H1 (cell line): ENCODE data around the gene TAF11L14. TPM values are rescaled to one million over a fixed set of nuclear protein-coding genes. Genes with fewer than 3 reads are reported as not detected.
"Not testable (repeated sequence)": the region's sequence is repeated elsewhere in the genome, so short reads cannot be mapped to it uniquely, and the experiment has no call there.

Experiments
- CTCF ChIA-PET: fragments of 300-600 bp; sonication (Branson Sonifier 250); formaldehyde crosslinking; loops from one replicate; lab custom pipeline; 2021; ENCODE audit not compliant: partially characterized antibody; lab: Charles Lee
- POLR2A ChIA-PET: fragments of 300-600 bp; sonication (Branson Sonifier 250); formaldehyde crosslinking; loops from one replicate; lab custom pipeline; 2021; ENCODE audit warnings: inconsistent platforms; ENCODE audit not compliant: partially characterized antibody; lab: Charles Lee
- DNase-seq, 2 experiments: peaks; one replicate each; pipeline versions ENCODE4 v3.0.0 to v3.0.0-alpha.2; 2010 to 2022; ENCODE audit warnings: low spot score in 2 of 2, low read depth in 1 of 2, mixed read lengths in 1 of 2
- FAIRE-seq: peaks from 2 replicates; lab custom pipeline; 2011; peaks lifted over from hg19 to GRCh38; lab: Jason Lieb, UNC
- H2AFZ ChIP-seq: 2 replicates; pipeline ENCODE4 v1.8.1; 2012; ENCODE audit warnings: low read length, inconsistent platforms
- H2AK5ac ChIP-seq: 2 replicates; pipeline ENCODE4 v1.6.1; 2013; ENCODE audit warnings: low read depth, low read length
- H2BK120ac ChIP-seq: replicated peaks from 2 replicates; pipeline ENCODE3; 2013; ENCODE audit warnings: low read depth, low read length, inconsistent platforms
- H2BK12ac ChIP-seq: 2 replicates; pipeline ENCODE4 v1.6.1; 2013; ENCODE audit warnings: low read depth, low read length
- H2BK15ac ChIP-seq: 2 replicates; pipeline ENCODE4 v1.6.1; 2013; ENCODE audit warnings: low read length
- H2BK20ac ChIP-seq: 2 replicates; pipeline ENCODE4 v1.6.1; 2013; ENCODE audit warnings: low read length
- H2BK5ac ChIP-seq: 2 replicates; pipeline ENCODE4 v1.6.1; 2013; ENCODE audit warnings: low read depth, low read length
- H3K14ac ChIP-seq: 2 replicates; pipeline ENCODE4 v1.6.1; 2013; ENCODE audit warnings: inconsistent platforms; ENCODE audit not compliant: insufficient read length
- H3K18ac ChIP-seq: 2 replicates; pipeline ENCODE4 v1.6.1; 2013; ENCODE audit warnings: low read length; ENCODE audit errors: extremely low read depth
- H3K23ac ChIP-seq: 2 replicates; pipeline ENCODE4 v1.6.1; 2013; ENCODE audit warnings: inconsistent platforms; ENCODE audit not compliant: insufficient read length
- H3K23me2 ChIP-seq: 2 replicates; pipeline ENCODE4 v1.6.1; 2013; ENCODE audit warnings: low read depth, low read length
- H3K27ac ChIP-seq: 2 replicates; pipeline ENCODE4 v1.6.1; 2011; ENCODE audit warnings: low read depth, low read length, inconsistent platforms
- H3K27me3 ChIP-seq, 4 experiments: replicated peaks in 1 of 4; 1 replicate in 1 of 4; 2 replicates in 3 of 4; pipeline versions ENCODE4 v1.6.1 to v1.8.1; 2011 to 2013; ENCODE audit warnings: low read length in 3 of 4, mild to moderate bottlenecking in 3 of 4, inconsistent platforms in 2 of 4, mixed read lengths in 2 of 4, moderate library complexity in 1 of 4; ENCODE audit not compliant: control insufficient read depth in 3 of 4, insufficient read depth in 3 of 4; ENCODE audit errors: extremely low read depth in 1 of 4
- H3K36me3 ChIP-seq, 4 experiments: 2 replicates each; pipeline versions ENCODE4 v1.6.1 to v1.8.1; 2011 to 2013; ENCODE audit warnings: mild to moderate bottlenecking in 4 of 4, low read length in 3 of 4, moderate library complexity in 2 of 4, control low read depth in 1 of 4, inconsistent platforms in 1 of 4; ENCODE audit not compliant: insufficient read depth in 4 of 4, control insufficient read depth in 2 of 4
- H3K4ac ChIP-seq: replicated peaks from 2 replicates; pipeline ENCODE3; 2013; ENCODE audit warnings: low read length, low read depth, mixed read lengths, inconsistent platforms; ENCODE audit not compliant: insufficient read length
- H3K4me1 ChIP-seq, 4 experiments: replicated peaks in 1 of 4; 1 replicate in 1 of 4; 2 replicates in 3 of 4; pipeline versions ENCODE4 v1.6.1 to v1.8.1; 2011 to 2013; ENCODE audit warnings: low read length in 3 of 4, inconsistent platforms in 2 of 4, mixed read lengths in 1 of 4; ENCODE audit not compliant: insufficient read depth in 4 of 4, control insufficient read depth in 3 of 4
- H3K4me2 ChIP-seq, 2 experiments: 2 replicates each; pipeline versions ENCODE4 v1.6.1 to v1.8.1; 2011 to 2013; ENCODE audit warnings: low read depth in 2 of 2, low read length in 2 of 2, control low read depth in 1 of 2, inconsistent platforms in 1 of 2, mild to moderate bottlenecking in 1 of 2; ENCODE audit not compliant: insufficient read depth in 1 of 2
- H3K4me3 ChIP-seq, 4 experiments: fragments of 200-600, 300-600 bp in 1 of 4; sonication (generic), shearing (Covaris generic), sonication (Bioruptor Twin) in 1 of 4; 2 replicates each; pipeline versions ENCODE4 v1.5.1 to v1.8.1; 2011 to 2016; ENCODE audit warnings: low read length in 4 of 4, low read depth in 3 of 4, control low read depth in 2 of 4, inconsistent platforms in 2 of 4, mild to moderate bottlenecking in 2 of 4, mixed read lengths in 1 of 4, moderate library complexity in 1 of 4; ENCODE audit not compliant: insufficient read depth in 2 of 4; ENCODE audit errors: extremely low read depth in 1 of 4
- H3K56ac ChIP-seq: replicated peaks from 2 replicates; pipeline ENCODE3; 2013; ENCODE audit warnings: low read depth, mild to moderate bottlenecking, mixed read lengths, low read length, inconsistent platforms; ENCODE audit not compliant: insufficient read length
- H3K79me1 ChIP-seq: 2 replicates; pipeline ENCODE4 v1.6.1; 2013; ENCODE audit warnings: low read depth, low read length, control low read depth
- H3K79me2 ChIP-seq, 2 experiments: 2 replicates each; pipeline versions ENCODE4 v1.6.1 to v1.8.1; 2012 to 2013; ENCODE audit warnings: low read length in 2 of 2, mild to moderate bottlenecking in 2 of 2, inconsistent platforms in 1 of 2; ENCODE audit not compliant: insufficient read depth in 2 of 2, control insufficient read depth in 1 of 2
- H3K9ac ChIP-seq, 4 experiments: replicated peaks in 1 of 4; 1 replicate in 1 of 4; 2 replicates in 3 of 4; pipeline versions ENCODE4 v1.6.1 to v1.8.1; 2011 to 2013; ENCODE audit warnings: low read depth in 3 of 4, low read length in 3 of 4, control low read depth in 2 of 4, mild to moderate bottlenecking in 2 of 4, moderate library complexity in 2 of 4, inconsistent platforms in 1 of 4; ENCODE audit errors: extremely low read depth in 1 of 4
- H3K9me3 ChIP-seq, 2 experiments: 2 replicates each; pipeline versions ENCODE4 v1.6.1 to v1.8.1; 2012 to 2013; ENCODE audit warnings: mild to moderate bottlenecking in 2 of 2, moderate library complexity in 2 of 2, control low read depth in 1 of 2, inconsistent platforms in 1 of 2, low read depth in 1 of 2, low read length in 1 of 2, mixed read lengths in 1 of 2; ENCODE audit not compliant: insufficient read depth in 2 of 2
- H4K20me1 ChIP-seq, 2 experiments: replicated peaks in 1 of 2; 2 replicates each; pipeline versions ENCODE3 to v1.8.1; 2011 to 2013; ENCODE audit warnings: inconsistent platforms in 2 of 2, low read length in 2 of 2, mild to moderate bottlenecking in 1 of 2; ENCODE audit not compliant: insufficient read depth in 2 of 2, control insufficient read depth in 1 of 2
- H4K5ac ChIP-seq: 2 replicates; pipeline ENCODE4 v1.6.1; 2013; ENCODE audit warnings: low read length, low read depth, mixed read lengths, inconsistent platforms; ENCODE audit not compliant: insufficient read length
- H4K8ac ChIP-seq: 2 replicates; pipeline ENCODE4 v1.8.0; 2013; ENCODE audit warnings: mild to moderate bottlenecking, moderate library complexity, low read length, inconsistent platforms; ENCODE audit not compliant: insufficient read depth; ENCODE audit errors: extremely low read depth
- H4K91ac ChIP-seq: replicated peaks from 2 replicates; pipeline ENCODE3; 2013; ENCODE audit warnings: low read length, mixed read lengths, inconsistent platforms; ENCODE audit not compliant: insufficient read length
- HDAC2 ChIP-seq, 2 experiments: fragments of 300-600 bp in 1 of 2; sonication (generic) in 1 of 2; IDR thresholded peaks; 2 replicates each; pipeline ENCODE4 v1.6.1; 2011 to 2012; ENCODE audit warnings: low read depth in 2 of 2, low read length in 2 of 2, mild to moderate bottlenecking in 2 of 2, moderate library complexity in 2 of 2, borderline replicate concordance in 1 of 2, inconsistent platforms in 1 of 2
- SP2 ChIP-seq: IDR thresholded peaks from 2 replicates; pipeline ENCODE4 v1.6.1; 2012; ENCODE audit warnings: mild to moderate bottlenecking, low read length, inconsistent platforms
- TAF1 ChIP-seq: IDR thresholded peaks from 2 replicates; pipeline ENCODE4 v1.6.1; 2011; ENCODE audit warnings: mild to moderate bottlenecking, low read depth, low read length
- WGBS, 2 experiments: shearing (Covaris generic) in 1 of 2; methylation state at CpG; one replicate each; pipeline versions ENCODE4 v1.1.6 to v1.1.7; 2013 to 2015; ENCODE audit warnings: low lambda C conversion rate in 2 of 2, mixed read lengths in 2 of 2, inconsistent platforms in 1 of 2, low coverage in 1 of 2, missing lambda C conversion rate in 1 of 2; ENCODE audit not compliant: insufficient replicate concordance in 2 of 2, insufficient coverage in 1 of 2, insufficient read length in 1 of 2; ENCODE audit errors: extremely low coverage in 1 of 2, missing lambda C conversion rate in 1 of 2; 5-methylcytosine and 5-hydroxymethylcytosine counted together
- polyA plus RNA-seq, 7 experiments: library from polyadenylated mRNA; depleted of rRNA in 3 of 7; stranded (reverse) in 5 of 7; unstranded in 2 of 7; fragments of >200 nt in 5 of 7; fragments of 200-250 nt in 2 of 7; gene quantifications; 1 replicate in 5 of 7; 2 replicates in 1 of 7; 4 replicates in 1 of 7; pipeline versions ENCODE4 v1.2.1 to v1.2.3, GENCODE V29; 2011 to 2013; ENCODE audit warnings: missing spikeins in 2 of 7, mixed read lengths in 2 of 7
- total RNA-seq: library from RNA; stranded (reverse); fragmentation: NEBNext Ultra II Directional; extraction: Animal tissue kit (Norgen Biotek cat#: 25700); gene quantifications from 2 replicates; pipeline ENCODE4 v1.2.1, GENCODE V29; 2021
- TF ChIP-seq, protein P1 (sequence below), 3 experiments: IDR thresholded peaks; 1 replicate in 2 of 3; 2 replicates in 1 of 3; pipeline versions ENCODE4 v1.5.1 to v1.6.1; 2011; ENCODE audit warnings: low read length in 3 of 3, mild to moderate bottlenecking in 3 of 3, inconsistent platforms in 2 of 3, low read depth in 1 of 3, moderate library complexity in 1 of 3; ENCODE audit not compliant: insufficient read depth in 1 of 3; ENCODE audit errors: control extremely low read depth in 1 of 3

TAF11L14 gene
- total and polyA plus RNA-seq, 2 of the 8 experiments (the other 6 are each of a cell fraction or from before 2014, with no cell fraction given): not detected

DNA sequence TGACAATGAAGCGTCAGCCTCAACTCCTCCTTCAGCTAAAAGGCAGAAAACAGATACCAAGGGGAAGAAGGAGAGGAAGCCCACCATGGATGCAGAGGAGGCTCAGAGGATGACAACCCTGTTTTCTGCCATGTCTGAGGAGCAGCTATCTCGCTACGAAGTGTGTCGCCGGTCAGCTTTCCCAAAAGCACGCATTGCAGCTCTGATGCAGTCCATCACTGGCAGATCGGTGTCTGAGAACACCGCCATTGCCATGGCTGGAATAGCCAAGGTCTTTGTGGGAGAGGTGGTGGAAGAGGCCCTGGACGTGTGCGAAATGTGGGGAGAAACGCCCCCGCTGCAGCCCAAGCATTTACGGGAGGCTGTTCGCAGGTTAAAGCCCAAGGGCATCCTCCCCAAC lies 29.3 kb upstream of the TAF11L14 start (continued):
- TF ChIP-seq HDAC2 (IDR thresholded peaks at IDR 0.05; ENCODE audit: borderline replicate concordance in 1 of 2, low read depth in 2 of 2, low read length in 2 of 2): no peak
- no peak for TF ChIP-seq TAF1
- TF ChIP-seq, protein P1, sequence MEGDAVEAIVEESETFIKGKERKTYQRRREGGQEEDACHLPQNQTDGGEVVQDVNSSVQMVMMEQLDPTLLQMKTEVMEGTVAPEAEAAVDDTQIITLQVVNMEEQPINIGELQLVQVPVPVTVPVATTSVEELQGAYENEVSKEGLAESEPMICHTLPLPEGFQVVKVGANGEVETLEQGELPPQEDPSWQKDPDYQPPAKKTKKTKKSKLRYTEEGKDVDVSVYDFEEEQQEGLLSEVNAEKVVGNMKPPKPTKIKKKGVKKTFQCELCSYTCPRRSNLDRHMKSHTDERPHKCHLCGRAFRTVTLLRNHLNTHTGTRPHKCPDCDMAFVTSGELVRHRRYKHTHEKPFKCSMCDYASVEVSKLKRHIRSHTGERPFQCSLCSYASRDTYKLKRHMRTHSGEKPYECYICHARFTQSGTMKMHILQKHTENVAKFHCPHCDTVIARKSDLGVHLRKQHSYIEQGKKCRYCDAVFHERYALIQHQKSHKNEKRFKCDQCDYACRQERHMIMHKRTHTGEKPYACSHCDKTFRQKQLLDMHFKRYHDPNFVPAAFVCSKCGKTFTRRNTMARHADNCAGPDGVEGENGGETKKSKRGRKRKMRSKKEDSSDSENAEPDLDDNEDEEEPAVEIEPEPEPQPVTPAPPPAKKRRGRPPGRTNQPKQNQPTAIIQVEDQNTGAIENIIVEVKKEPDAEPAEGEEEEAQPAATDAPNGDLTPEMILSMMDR (IDR thresholded peaks at IDR 0.05; ENCODE audit: control extremely low read depth in 1 of 3, insufficient read depth in 1 of 3, low read depth in 1 of 3, low read length in 3 of 3): no peak
- no peak for TF ChIP-seq SP2

DNA sequence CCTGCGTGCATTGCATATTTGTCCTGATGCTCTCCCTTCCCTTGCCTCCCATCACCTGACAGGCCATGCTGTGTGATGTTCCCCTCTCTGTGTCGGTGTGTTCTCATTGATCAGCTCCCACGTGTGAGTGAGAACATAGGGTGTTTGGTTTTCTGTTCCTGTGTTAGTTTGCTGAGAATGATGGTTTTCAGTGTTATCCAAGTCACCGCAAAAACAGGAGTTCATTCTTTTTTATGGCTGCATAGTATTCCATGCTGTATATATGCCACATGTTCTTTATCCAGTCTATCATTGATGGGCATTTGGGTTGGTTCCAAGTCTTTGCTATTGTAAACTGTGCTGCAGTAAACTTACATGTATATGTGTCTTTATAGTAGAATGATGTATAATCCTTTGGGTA lies 26.8 kb upstream of the TAF11L14 start:
- H3K18ac ChIP-seq, H4K91ac ChIP-seq, H3K23me2 ChIP-seq, H4K20me1 ChIP-seq, H2AFZ ChIP-seq, H3K14ac ChIP-seq, FAIRE-seq, H4K5ac ChIP-seq, H3K36me3 ChIP-seq, H2AK5ac ChIP-seq, H3K23ac ChIP-seq, H3K27ac ChIP-seq, H3K9me3 ChIP-seq, H3K27me3 ChIP-seq, H3K4me3 ChIP-seq, H2BK15ac ChIP-seq, H3K4ac ChIP-seq, H3K9ac ChIP-seq, H3K79me2 ChIP-seq, H2BK120ac ChIP-seq, POLR2A ChIA-PET, H2BK20ac ChIP-seq, H2BK12ac ChIP-seq, H3K4me2 ChIP-seq, H2BK5ac ChIP-seq, H3K79me1 ChIP-seq, H3K56ac ChIP-seq, H4K8ac ChIP-seq, CTCF ChIA-PET, DNase-seq, H3K4me1 ChIP-seq: not testable (repeated sequence)
- WGBS, 2 experiments: 96% methylated on average over 4 of the region's 4 CpGs; no CpG with 5 or more reads in 1 of the 2 experiments
